Measurements from ENCODE around the gene TMEM258.

- no peak for TF ChIP-seq CTCF (IDR thresholded peaks at IDR 0.05)
- TF ChIP-seq POLR2A (IDR thresholded peaks at IDR 0.05), result no peak
These were observed 3.6 kb upstream of the TMEM258 start for GRCh38 chr11:61795876-61796526.

Measured in body of pancreas (tissue), 4 donors.